H1 (cell line): Measurements from ENCODE around the gene NDC1. TPM values are rescaled to one million over a fixed set of nuclear protein-coding genes. Genes with fewer than 3 reads are reported as not detected.

ENCODE experiments used
- CHD2 ChIP-seq: IDR thresholded peaks from 2 replicates; pipeline ENCODE4 v1.6.1; 2012; ENCODE audit warnings: low read length, improper control_type of control experiment
- EP300 ChIP-seq, 2 experiments: IDR thresholded peaks; 1 replicate in 1 of 2; 2 replicates in 1 of 2; pipeline ENCODE4 v1.6.1; 2011 to 2012; ENCODE audit warnings: low read depth in 2 of 2, low read length in 2 of 2, mild to moderate bottlenecking in 2 of 2, borderline replicate concordance in 1 of 2, inconsistent platforms in 1 of 2, moderate library complexity in 1 of 2
- EZH2 ChIP-seq: fragments of 200-600 bp; sonication (generic); IDR thresholded peaks from 2 replicates; pipeline ENCODE4 v1.7.1; 2012; ENCODE audit warnings: low read depth, mild to moderate bottlenecking, moderate library complexity, low read length, inconsistent platforms; ENCODE audit not compliant: severe bottlenecking
- POLR2AphosphoS5 ChIP-seq: IDR thresholded peaks from 2 replicates; pipeline ENCODE4 v1.6.1; 2011; ENCODE audit warnings: low read depth, low read length
- RNF2 ChIP-seq: fragments of 200-900, 300-1000 bp; sonication (generic); IDR thresholded peaks from 2 replicates; pipeline ENCODE4 v1.7.1; 2016; ENCODE audit warnings: borderline replicate concordance, low read depth, mild to moderate bottlenecking, antibody characterized with exemption, low read length; ENCODE audit not compliant: poor library complexity, severe bottlenecking; ENCODE audit errors: missing control alignments
- RXRA ChIP-seq: IDR thresholded peaks from 2 replicates; pipeline ENCODE4 v1.6.1; 2011; ENCODE audit warnings: low read depth, mild to moderate bottlenecking, low read length, moderate library complexity; ENCODE audit not compliant: insufficient read depth
- SIN3A ChIP-seq, 2 experiments: IDR thresholded peaks in 1 of 2; conservative IDR thresholded peaks in 1 of 2; 2 replicates each; pipeline ENCODE4 v1.6.1; 2011 to 2012; ENCODE audit warnings: low read length in 2 of 2, improper control_type of control experiment in 1 of 2, low read depth in 1 of 2, mild to moderate bottlenecking in 1 of 2
- TBP ChIP-seq: IDR thresholded peaks from 2 replicates; pipeline ENCODE4 v1.6.1; 2011; ENCODE audit warnings: low read depth, low read length, improper control_type of control experiment
- TEAD4 ChIP-seq: IDR thresholded peaks from 2 replicates; pipeline ENCODE4 v1.6.1; 2012; ENCODE audit warnings: low read depth, low read length, inconsistent platforms, mixed read lengths
- polyA plus RNA-seq, 7 experiments: library from polyadenylated mRNA; depleted of rRNA in 3 of 7; stranded (reverse) in 5 of 7; unstranded in 2 of 7; fragments of >200 nt in 5 of 7; fragments of 200-250 nt in 2 of 7; gene quantifications; 1 replicate in 5 of 7; 2 replicates in 1 of 7; 4 replicates in 1 of 7; pipeline versions ENCODE4 v1.2.1 to v1.2.3, GENCODE V29; 2011 to 2013; ENCODE audit warnings: missing spikeins in 2 of 7, mixed read lengths in 2 of 7
- total RNA-seq: library from RNA; stranded (reverse); fragmentation: NEBNext Ultra II Directional; extraction: Animal tissue kit (Norgen Biotek cat#: 25700); gene quantifications from 2 replicates; pipeline ENCODE4 v1.2.1, GENCODE V29; 2021

NDC1 gene
- total and polyA plus RNA-seq, 2 of the 8 experiments (the other 6 are each of a cell fraction or from before 2014, with no cell fraction given) = 62.9 to 66.1 TPM

- TF ChIP-seq SIN3A (conservative IDR thresholded peaks at IDR 0.05 in 1 of 2, IDR thresholded peaks at IDR 0.05 in 1 of 2; ENCODE audit: low read depth in 1 of 2, low read length in 2 of 2) (no peak), RXRA (no peak), EZH2 (no peak), CHD2 (no peak), RNF2 (no peak), TBP (no peak), EP300 (IDR thresholded peaks at IDR 0.05; ENCODE audit: borderline replicate concordance in 1 of 2, low read depth in 2 of 2, low read length in 2 of 2) (no peak), TEAD4 (no peak), POLR2AphosphoS5 (no peak)
Observed at GRCh38 chr1:53765657-53766056, 72.4 kb downstream of the NDC1 start (continued).
